CD14-positive monocyte (primary cell): ENCODE measurements around the gene FADS3. TPM values are rescaled to one million over a fixed set of nuclear protein-coding genes. Genes with fewer than 3 reads are reported as not detected.

Source experiments
- DNase-seq, 3 donors: peaks; one replicate each; pipeline ENCODE4 v3.0.0-alpha.2; 2011 to 2022
- H2AFZ ChIP-seq: 2 replicates; pipeline ENCODE4 v1.6.0; 2012; ENCODE audit warnings: mild to moderate bottlenecking, low read depth, low read length, inconsistent platforms; ENCODE audit not compliant: insufficient read depth, poor library complexity, severe bottlenecking
- H3K27ac ChIP-seq, 2 donors: 1 replicate in 1 of 2; 2 replicates in 1 of 2; pipeline ENCODE4 v1.5.1; 2012 to 2013; ENCODE audit warnings: low read length in 2 of 2, control low read depth in 1 of 2, inconsistent platforms in 1 of 2, low read depth in 1 of 2, mild to moderate bottlenecking in 1 of 2
- H3K27me3 ChIP-seq, 2 donors: one replicate each; pipeline versions ENCODE4 v1.6.0 to v1.6.1; 2011 to 2013; ENCODE audit warnings: low read length in 2 of 2; ENCODE audit not compliant: control insufficient read depth in 2 of 2, insufficient read depth in 2 of 2
- H3K36me3 ChIP-seq, 2 donors: replicated peaks in 1 of 2; 1 replicate in 1 of 2; 2 replicates in 1 of 2; pipeline versions ENCODE4 v1.5.1 to v1.6.1; 2012 to 2013; ENCODE audit warnings: low read length in 2 of 2, control low read depth in 1 of 2, inconsistent platforms in 1 of 2, mild to moderate bottlenecking in 1 of 2; ENCODE audit not compliant: insufficient read depth in 2 of 2, control insufficient read depth in 1 of 2
- H3K4me1 ChIP-seq, 2 donors: 1 replicate in 1 of 2; 2 replicates in 1 of 2; pipeline versions ENCODE4 v1.5.1 to v1.6.1; 2012 to 2013; ENCODE audit warnings: low read length in 2 of 2, control low read depth in 1 of 2, inconsistent platforms in 1 of 2, mild to moderate bottlenecking in 1 of 2, moderate library complexity in 1 of 2; ENCODE audit not compliant: insufficient read depth in 2 of 2, control insufficient read depth in 1 of 2
- H3K4me2 ChIP-seq: replicated peaks from 2 replicates; pipeline ENCODE3; 2012; ENCODE audit warnings: low read length, moderate library complexity, mild to moderate bottlenecking; ENCODE audit not compliant: poor library complexity, severe bottlenecking; ENCODE audit errors: extremely low read depth
- H3K4me3 ChIP-seq, 3 experiments: fragments of 200-600 bp in 1 of 3; sonication (generic) in 1 of 3; replicated peaks in 1 of 3; 1 replicate in 2 of 3; 2 replicates in 1 of 3; pipeline ENCODE4 v1.5.1; 2011 to 2013; ENCODE audit warnings: low read length in 3 of 3, mild to moderate bottlenecking in 3 of 3, control low read depth in 2 of 3, low read depth in 2 of 3, inconsistent platforms in 1 of 3, moderate library complexity in 1 of 3
- H3K79me2 ChIP-seq: 2 replicates; pipeline ENCODE4 v1.6.0; 2012; ENCODE audit warnings: mild to moderate bottlenecking, control low read depth, inconsistent platforms, low read length, moderate library complexity; ENCODE audit not compliant: insufficient read depth
- H3K9ac ChIP-seq: 2 replicates; pipeline ENCODE4 v1.6.0; 2017; ENCODE audit warnings: low read length, mild to moderate bottlenecking; ENCODE audit not compliant: insufficient read depth, poor library complexity, severe bottlenecking
- H3K9me3 ChIP-seq, 2 donors: replicated peaks in 1 of 2; 1 replicate in 1 of 2; 2 replicates in 1 of 2; pipeline versions ENCODE4 v1.5.1 to v1.6.1; 2012 to 2013; ENCODE audit warnings: low read length in 2 of 2, control low read depth in 1 of 2; ENCODE audit not compliant: control insufficient read depth in 1 of 2, insufficient read depth in 1 of 2
- H4K20me1 ChIP-seq: 2 replicates; pipeline ENCODE4 v1.6.0; 2012; ENCODE audit warnings: mild to moderate bottlenecking, low read length, control low read depth, moderate library complexity; ENCODE audit not compliant: insufficient read depth
- H3K27ac Mint-ChIP-seq, 7 donors: one replicate each; pipeline ENCODE4 v1.8.0; 2020; ENCODE audit warnings: mild to moderate bottlenecking in 7 of 7, mixed read lengths in 7 of 7, moderate library complexity in 6 of 7, inconsistent platforms in 2 of 7
- H3K27me3 Mint-ChIP-seq, 3 donors: one replicate each; pipeline ENCODE4 v1.8.0; 2021 to 2022; ENCODE audit warnings: low read depth in 3 of 3, mild to moderate bottlenecking in 3 of 3, mixed read lengths in 3 of 3, moderate library complexity in 3 of 3, inconsistent platforms in 1 of 3
- H3K36me3 Mint-ChIP-seq, 2 donors: one replicate each; pipeline ENCODE4 v1.8.0; 2020; ENCODE audit warnings: mixed read lengths in 2 of 2, inconsistent platforms in 1 of 2, mild to moderate bottlenecking in 1 of 2
- H3K4me1 Mint-ChIP-seq: one replicate; pipeline ENCODE4 v1.8.0; 2020; ENCODE audit warnings: mild to moderate bottlenecking, mixed read lengths
- H3K4me3 Mint-ChIP-seq, 2 donors: one replicate each; pipeline ENCODE4 v1.8.0; 2020; ENCODE audit warnings: mild to moderate bottlenecking in 2 of 2, mixed read lengths in 2 of 2, moderate library complexity in 1 of 2
- H3K9me3 Mint-ChIP-seq, 7 donors: one replicate each; pipeline ENCODE4 v1.8.0; 2020 to 2022; ENCODE audit warnings: mixed read lengths in 7 of 7, mild to moderate bottlenecking in 6 of 7, moderate library complexity in 6 of 7, inconsistent platforms in 2 of 7
- CTCF ChIP-seq: fragments of 200-600 bp; IDR thresholded peaks from one replicate; pipeline ENCODE4 v1.8.0; 2022; ENCODE audit warnings: antibody characterized with exemption, mild to moderate bottlenecking
- WGBS: methylation state at CpG from one replicate; pipeline ENCODE4 v1.1.5; 2013; ENCODE audit warnings: missing lambda C conversion rate; ENCODE audit not compliant: insufficient coverage; 5-methylcytosine and 5-hydroxymethylcytosine counted together
- intact Hi-C, 2 donors: fragments of 100-400 bp; cut with micrococcal nuclease; formaldehyde crosslinking; loops; one replicate each; pipeline versions ENCODE4 v1.15.0 to v1.15.1; 2023
- polyA plus RNA-seq, 3 donors: library from polyadenylated mRNA; depleted of rRNA in 1 of 3; unstranded in 2 of 3; stranded (reverse) in 1 of 3; fragments of 300-500 nt in 2 of 3; fragments of >200 nt in 1 of 3; fragmentation: Illumina TruSeq in 2 of 3; gene quantifications; 1 replicate in 2 of 3; 2 replicates in 1 of 3; pipeline ENCODE4 v1.2.3, GENCODE V29; 2012 to 2021

FADS3 gene
- polyA plus RNA-seq, 3 donors: 2.5 to 6.8 (median 5.8) TPM

GRCh38 chr11:61905801-61906521, 14.6 kb upstream of the FADS3 start:
- no peak for DNase-seq
- no peak overlapping the region for H3K4me2 ChIP-seq
- Mint-ChIP-seq H3K36me3 (no peaks in the 10 kb centered on the region), H3K9me3 (peaks cover 0 to 5% (median 1%) of the 10 kb centered on the region in 7 donors), H3K27me3 (peaks cover 5 to 18% (median 8%) of the 10 kb centered on the region in 3 donors), H3K27ac (no peak overlapping the region), H3K4me3 (no peak overlapping the region), H3K4me1 (peaks cover 5% of the 10 kb centered on the region)
- no peaks in the 10 kb centered on the region for H4K20me1 ChIP-seq
- no peak for TF ChIP-seq CTCF
- H3K4me1 ChIP-seq: peaks cover 2 to 10% of the 10 kb centered on the region in 2 donors
- H3K27ac ChIP-seq: no peak overlapping the region
- H3K9ac ChIP-seq: no peak overlapping the region
- WGBS: 100% methylated on average over 7 of the region's 14 CpGs
- no peaks in the 10 kb centered on the region for H3K36me3 ChIP-seq
- no peak overlapping the region for H3K4me3 ChIP-seq
- no peaks in the 10 kb centered on the region for H3K79me2 ChIP-seq
- no peaks in the 10 kb centered on the region for H3K9me3 ChIP-seq
- intact Hi-C loops: no loop called here
- peaks cover 0 to 10% of the 10 kb centered on the region in 2 donors for H3K27me3 ChIP-seq
- H2AFZ ChIP-seq: no peak overlapping the region

- H3K4me3 Mint-ChIP-seq: no peak overlapping the region
- H3K4me1 ChIP-seq: peaks cover 0 to 7% of the 10 kb centered on the region in 2 donors
- H3K4me1 Mint-ChIP-seq: peaks cover 5% of the 10 kb centered on the region
- H4K20me1 ChIP-seq: no peaks in the 10 kb centered on the region
- peaks cover 0 to 10% of the 10 kb centered on the region in 2 donors for H3K27me3 ChIP-seq
- 97% methylated on average over 11 of the region's 13 CpGs for WGBS
- H3K9ac ChIP-seq: no peak overlapping the region
- DNase-seq: no peak
- H3K9me3 Mint-ChIP-seq: peaks cover 0 to 5% (median 1%) of the 10 kb centered on the region in 7 donors
- intact Hi-C loops: no loop called here
- no peak overlapping the region for H3K4me3 ChIP-seq
- no peak overlapping the region for H3K27ac Mint-ChIP-seq
- H3K27me3 Mint-ChIP-seq: peaks cover 5 to 18% (median 8%) of the 10 kb centered on the region in 3 donors
- no peak overlapping the region for H3K27ac ChIP-seq
- H2AFZ ChIP-seq: no peak overlapping the region
- no peak overlapping the region for H3K4me2 ChIP-seq
- no peaks in the 10 kb centered on the region for H3K79me2 ChIP-seq
- H3K9me3 ChIP-seq: no peaks in the 10 kb centered on the region
- TF ChIP-seq CTCF: no peak
- no peaks in the 10 kb centered on the region for H3K36me3 Mint-ChIP-seq
- H3K36me3 ChIP-seq: no peaks in the 10 kb centered on the region
Observed at GRCh38 chr11:61905067-61905696, 13.8 kb upstream of the FADS3 start.
